Fibroblast of the aortic adventitia (primary cell): ENCODE data around the gene HOXD12. TPM values are rescaled to one million over a fixed set of nuclear protein-coding genes. Genes with fewer than 3 reads are reported as not detected.
A peak's percentile ranks its signal among the peaks of the same experiment; 100 is the strongest.

Experiments
- DNase-seq: peaks from one replicate; pipeline ENCODE4 v3.0.0-alpha.2; 2010; ENCODE audit warnings: low read depth
- H3K4me3 ChIP-seq: 2 replicates; pipeline ENCODE4 v1.5.1; 2011; ENCODE audit warnings: low read depth, mild to moderate bottlenecking, control low read depth, low read length, moderate library complexity
- CTCF ChIP-seq: IDR thresholded peaks from 2 replicates; pipeline ENCODE4 v1.5.1; 2011; ENCODE audit warnings: mild to moderate bottlenecking, low read length, control low read depth, inconsistent platforms; ENCODE audit not compliant: insufficient read depth
- total RNA-seq: library from RNA; depleted of rRNA; stranded (reverse); fragments of >200 nt; gene quantifications from 2 replicates; pipeline ENCODE4 v1.2.3, GENCODE V29; 2012; ENCODE audit warnings: low replicate concordance

The HOXD12 gene
- total RNA-seq, 1 donor: not detected

- TF ChIP-seq CTCF: no peak
- no peak for DNase-seq
Measured at GRCh38 chr2:176076796-176077195, 22.8 kb upstream of the HOXD12 start.

GRCh38 chr2:176078541-176079284, 20.9 kb upstream of the HOXD12 start:
- H3K4me3 ChIP-seq: no peak overlapping the region
- no peak for TF ChIP-seq CTCF
- DNase-seq: no peak

More at GRCh38 chr2:176076796-176077195, 22.8 kb upstream of the HOXD12 start:
- H3K4me3 ChIP-seq: no peak overlapping the region

- H3K4me3 ChIP-seq: no peak overlapping the region
- DNase-seq: no peak
- TF ChIP-seq CTCF: no peak
Measured at GRCh38 chr2:176079285-176079830, 20.2 kb upstream of the HOXD12 start.

DNA sequence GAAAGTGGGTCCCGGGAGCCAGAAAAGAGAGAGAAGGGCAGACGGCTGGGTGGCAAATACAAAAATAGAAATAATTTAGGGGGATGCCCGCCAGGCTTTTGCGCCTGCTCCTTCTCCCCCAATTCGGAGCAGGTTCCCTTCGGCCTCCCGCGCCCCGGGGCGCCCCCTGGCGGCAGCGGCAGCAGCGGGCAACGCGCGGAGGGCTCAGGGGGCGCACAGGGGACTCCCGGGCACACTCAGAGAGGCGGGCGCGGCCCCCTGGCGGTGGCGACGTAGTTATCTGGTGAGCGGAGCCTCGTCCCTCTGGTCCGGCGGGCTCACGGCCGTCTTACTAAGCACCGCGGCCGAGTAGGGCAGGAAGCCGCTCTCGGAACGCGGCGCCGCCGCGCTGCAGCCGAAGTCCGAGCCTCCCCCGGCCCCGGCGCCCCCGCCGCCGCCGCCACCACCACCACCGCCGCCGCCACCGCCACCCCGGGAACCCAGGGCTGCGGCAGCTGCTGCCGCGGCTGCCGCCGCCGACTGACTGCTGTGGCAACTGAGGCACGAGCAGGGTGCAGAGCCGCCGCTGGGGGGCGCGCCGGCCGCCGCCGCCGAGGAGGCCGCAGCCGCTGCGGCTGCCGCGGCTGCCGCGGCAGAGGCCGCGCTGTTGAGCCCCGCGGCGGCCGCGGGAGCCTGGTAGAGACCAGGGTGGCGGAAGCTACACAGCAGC, 19.6 kb upstream of the HOXD12 start:
- peak; percentile 16 for DNase-seq
- H3K4me3 ChIP-seq: no peak overlapping the region

GRCh38 chr2:176080540-176081375, 18.8 kb upstream of the HOXD12 start:
- no peak for TF ChIP-seq CTCF
- H3K4me3 ChIP-seq: no peak overlapping the region
- DNase-seq: no peak

More for the DNA sequence above, 19.6 kb upstream of the HOXD12 start:
- peak; percentile 37 for TF ChIP-seq CTCF

- TF ChIP-seq CTCF: no peak
- H3K4me3 ChIP-seq: no peak overlapping the region
- no peak for DNase-seq
Measured at GRCh38 chr2:176081376-176081836, 18.2 kb upstream of the HOXD12 start.
